GM18858 (cell line): Measurements from ENCODE around the gene CTBP2.
"Not testable (repeated sequence)": the region's sequence is repeated elsewhere in the genome, so short reads cannot be mapped to it uniquely, and the experiment has no call there.

Source experiments
- ATAC-seq: cut with Tn5 transposase; IDR thresholded peaks from one replicate; pipeline ENCODE4 v1.9.1; 2021; ENCODE audit not compliant: unreplicated experiment

CTBP2 gene

DNA sequence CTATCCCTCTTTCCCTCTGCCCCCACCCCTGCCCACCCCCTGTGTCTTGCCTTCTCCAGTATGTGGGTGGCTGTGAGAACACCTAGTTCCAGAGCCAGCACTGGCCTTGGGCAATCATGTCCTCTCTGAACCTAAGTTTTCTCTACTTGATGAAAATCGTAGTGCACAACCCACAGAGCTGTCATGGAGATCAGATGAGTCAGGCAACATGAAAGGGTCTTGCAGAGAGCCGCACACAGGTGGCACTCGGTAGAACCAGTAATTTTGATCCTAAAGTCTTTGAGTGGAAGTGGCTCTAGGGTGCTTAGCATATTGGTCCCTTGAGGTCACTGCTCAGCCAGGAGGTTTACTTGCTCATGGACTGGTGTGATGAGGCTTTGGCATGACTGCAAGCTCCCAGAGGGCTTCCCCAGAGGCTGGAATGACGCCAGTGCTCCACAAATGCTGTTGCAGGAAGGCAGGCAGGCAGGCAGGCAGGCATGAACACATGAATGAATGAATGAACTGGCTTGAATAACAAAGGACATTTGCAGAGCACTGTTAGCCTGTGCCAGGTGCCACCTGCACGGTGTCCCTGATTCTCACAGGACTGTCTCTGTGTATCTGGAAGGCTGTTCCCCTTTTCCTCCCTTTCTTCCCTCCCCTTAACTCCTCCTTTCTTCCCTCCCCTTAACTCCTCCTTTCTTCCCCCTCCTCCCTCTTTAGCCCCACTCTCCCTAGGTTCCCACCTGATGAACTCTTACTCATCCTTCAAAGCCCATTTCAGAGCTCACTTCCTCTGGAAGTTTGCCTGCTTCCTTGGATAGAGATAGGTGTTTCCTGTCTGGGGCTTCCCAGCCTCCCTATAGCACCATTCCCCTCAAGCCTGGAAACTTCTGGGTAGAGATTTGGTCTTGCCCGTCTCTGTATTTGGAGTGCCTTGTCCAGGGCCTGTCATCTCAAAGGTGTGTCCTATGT lies 27.2 kb upstream of the CTBP2 start:
- no peak for ATAC-seq

DNA sequence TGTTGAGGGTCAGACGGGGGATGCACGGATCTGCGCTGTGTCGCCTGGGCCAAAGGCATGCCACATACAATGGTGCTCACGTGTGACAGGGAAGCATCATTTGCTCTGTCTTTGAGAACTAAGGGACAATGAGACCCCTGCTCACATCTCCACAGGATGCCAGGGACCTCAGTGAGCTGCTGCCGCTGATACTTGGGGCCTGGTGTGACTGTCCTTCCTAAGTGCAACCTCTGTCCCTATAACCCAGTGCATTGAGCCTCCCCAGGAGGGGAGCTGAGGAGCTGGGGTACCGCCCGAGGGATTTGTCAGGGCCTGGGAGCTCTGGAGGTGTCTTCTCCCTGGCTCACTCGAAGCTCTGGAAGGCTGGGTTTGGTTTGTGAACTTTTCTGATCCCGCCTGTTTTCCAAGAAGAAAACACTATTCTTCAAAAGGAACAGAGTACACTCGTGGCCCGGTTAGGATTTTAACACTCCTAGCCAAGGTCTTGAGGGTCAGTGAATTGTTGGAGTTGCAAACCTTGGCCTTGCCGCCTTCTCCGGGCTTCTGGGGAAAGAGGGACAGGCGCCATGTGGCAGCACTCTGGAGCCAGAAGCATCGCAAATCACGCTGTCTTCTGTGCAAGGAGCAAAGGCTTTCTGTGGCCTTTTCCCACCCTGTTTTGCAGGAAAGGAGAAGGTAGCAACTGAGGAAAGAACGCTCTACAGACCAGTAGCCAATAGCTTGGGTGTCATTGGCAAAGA lies 26.2 kb upstream of the CTBP2 start:
- ATAC-seq = no peak

DNA sequence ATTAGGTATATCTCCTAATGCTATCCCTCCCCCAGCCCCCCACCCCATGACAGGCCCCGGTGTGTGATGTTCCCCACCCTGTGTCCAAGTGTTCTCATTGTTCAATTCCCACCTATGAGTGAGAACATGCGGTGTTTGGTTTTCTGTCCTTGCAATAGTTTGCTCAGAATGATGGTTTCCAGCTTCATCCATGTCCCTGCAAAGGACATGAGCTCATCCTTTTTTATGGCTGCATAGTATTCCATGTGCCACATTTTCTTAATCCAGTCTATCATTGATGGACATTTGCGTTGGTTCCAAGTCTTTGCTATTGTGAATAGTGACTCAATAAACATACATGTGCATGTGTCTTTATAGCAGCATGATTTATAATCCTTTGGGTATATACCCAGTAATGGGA lies 18.7 kb upstream of the CTBP2 start:
- ATAC-seq = not testable (repeated sequence)

DNA sequence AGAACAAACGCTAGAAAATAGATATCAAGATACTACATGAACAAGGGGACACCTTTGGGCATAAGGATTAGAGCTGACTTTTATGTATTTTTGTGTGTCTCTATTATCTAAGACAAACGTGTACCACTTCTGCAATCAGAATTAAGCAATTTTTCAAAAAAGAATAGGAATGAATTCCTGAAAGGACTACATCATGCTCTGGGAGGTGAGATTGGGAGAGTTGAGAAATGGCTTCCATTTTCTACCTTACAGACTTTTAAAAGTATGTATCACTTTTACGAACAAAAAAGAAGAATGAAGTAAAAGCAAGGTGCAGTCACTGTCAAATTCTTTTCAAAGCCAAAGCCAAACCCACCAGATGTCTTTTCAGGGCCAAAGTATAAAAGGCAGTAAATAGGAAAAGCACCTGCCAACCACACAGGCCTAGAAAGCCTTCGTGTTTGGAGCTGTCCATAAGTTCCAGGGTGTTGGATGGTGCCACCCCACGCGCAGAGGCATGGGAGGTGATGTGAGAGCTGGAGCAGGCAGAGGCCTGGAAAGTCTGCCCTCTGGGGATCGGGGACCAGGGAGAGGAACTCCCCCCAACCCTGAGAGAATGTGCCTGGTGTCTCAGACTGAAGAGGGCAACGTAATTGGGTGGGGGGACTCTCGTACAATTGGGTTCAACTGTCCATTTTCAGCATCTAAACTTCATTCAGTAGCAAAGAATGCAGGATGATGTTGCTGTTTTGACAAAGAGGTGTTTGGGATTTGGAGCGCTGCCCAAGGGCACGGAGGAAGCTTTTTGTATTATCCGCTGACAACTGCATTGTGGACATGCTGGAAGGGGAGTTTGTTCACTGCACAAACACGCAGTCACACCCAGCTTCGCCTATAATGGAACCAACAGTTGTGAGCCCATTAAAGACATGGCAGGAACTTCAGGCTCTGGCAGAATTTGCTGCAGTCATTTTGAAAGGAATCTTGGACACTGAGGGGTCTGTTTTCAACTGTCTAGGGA lies 17.6 kb upstream of the CTBP2 start:
- ATAC-seq = no peak

- no peak for ATAC-seq
Measured at GRCh38 chr10:125175807-125176206, 15.4 kb upstream of the CTBP2 start.

GRCh38 chr10:125174360-125174759 lies 14.0 kb upstream of the CTBP2 start:
- ATAC-seq = no peak

GRCh38 chr10:125172694-125173093 lies 12.3 kb upstream of the CTBP2 start:
- no peak for ATAC-seq

GRCh38 chr10:125171402-125172306 lies 11.3 kb upstream of the CTBP2 start:
- ATAC-seq = no peak

DNA sequence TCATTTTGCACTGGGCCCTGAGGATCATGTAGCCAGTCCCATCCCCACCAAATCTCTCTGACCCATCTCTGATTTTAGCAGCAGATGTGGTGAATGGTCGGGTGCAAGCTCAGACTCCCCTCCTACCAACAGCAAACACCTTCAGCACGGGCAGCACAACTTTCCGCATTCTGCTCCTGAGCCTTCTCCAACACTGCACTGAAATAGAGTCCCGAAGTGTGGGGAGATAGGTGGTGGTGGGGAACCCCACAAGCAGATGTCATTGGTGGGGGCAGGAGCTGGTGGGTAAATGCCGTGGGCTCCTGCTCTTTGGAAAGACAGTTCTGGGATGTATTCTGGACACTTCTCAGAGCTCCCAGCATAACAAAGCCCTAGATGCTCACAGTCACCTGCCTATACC lies 9.6 kb upstream of the CTBP2 start:
- ATAC-seq = no peak

GRCh38 chr10:125169279-125169678 lies 8.9 kb upstream of the CTBP2 start:
- no peak for ATAC-seq

DNA sequence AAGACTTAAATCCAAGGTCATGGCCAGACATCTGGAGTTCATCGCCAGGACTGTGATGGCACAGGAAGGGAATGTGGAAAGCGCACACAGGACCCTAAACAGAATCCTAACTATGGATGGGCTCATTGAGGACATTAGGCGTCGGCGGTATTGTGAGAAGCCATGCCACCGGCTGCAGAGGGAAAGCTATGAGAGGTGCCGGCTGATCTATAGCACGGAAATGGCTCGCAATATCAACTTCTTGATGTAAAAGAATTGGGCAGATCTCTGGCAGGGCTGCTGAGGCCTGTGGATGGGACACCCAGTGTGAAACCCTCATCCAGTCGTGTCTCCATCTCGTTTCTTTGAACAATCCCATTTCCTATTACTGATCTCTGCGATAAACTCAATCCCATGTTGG lies 6.3 kb upstream of the CTBP2 start:
- ATAC-seq = no peak

DNA sequence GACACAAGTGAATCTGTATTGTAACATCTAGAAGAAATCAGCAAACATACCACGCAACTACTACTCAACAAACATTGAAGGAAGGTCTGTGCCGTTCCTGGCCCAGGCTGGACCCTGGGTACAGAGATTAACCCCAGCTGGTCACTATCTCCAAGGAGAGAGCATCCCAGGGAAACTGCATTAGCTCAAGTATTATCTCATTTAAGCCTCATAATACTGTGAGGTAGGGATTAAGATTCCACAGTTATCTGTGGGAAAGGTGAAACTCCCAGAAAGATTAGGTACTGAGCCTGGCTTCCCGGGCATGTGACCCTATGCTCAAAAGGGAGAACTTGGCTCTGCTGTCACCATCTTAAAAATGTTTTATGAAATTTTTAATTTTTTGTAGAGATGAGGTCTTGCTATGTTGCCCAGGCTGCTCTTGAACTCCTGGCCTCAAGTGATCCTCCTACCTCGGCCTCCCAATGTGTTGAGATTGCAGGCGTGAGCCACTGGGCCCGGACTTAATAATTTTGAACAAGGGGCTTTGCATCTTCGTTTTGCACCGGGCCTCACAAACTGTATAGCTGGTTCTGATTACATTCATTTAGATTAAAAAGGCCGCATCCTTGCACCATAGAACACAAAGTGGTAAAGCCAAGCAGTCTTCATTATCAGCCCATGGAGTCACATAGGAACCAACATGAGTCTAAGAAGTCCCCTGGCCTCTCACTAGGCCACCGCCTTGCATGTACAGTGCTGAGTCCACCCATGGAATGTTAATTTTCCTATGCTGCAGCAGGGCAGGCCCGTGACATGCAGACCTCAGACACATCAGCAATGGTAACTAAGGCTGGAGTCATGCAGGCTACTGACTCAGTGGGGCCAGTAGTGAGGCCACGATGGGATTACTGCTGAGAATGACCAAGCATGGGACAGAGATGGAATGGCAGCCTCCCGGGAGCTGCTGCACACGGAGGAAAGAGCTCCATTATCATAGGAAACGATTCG lies 5.5 kb upstream of the CTBP2 start:
- no peak for ATAC-seq

DNA sequence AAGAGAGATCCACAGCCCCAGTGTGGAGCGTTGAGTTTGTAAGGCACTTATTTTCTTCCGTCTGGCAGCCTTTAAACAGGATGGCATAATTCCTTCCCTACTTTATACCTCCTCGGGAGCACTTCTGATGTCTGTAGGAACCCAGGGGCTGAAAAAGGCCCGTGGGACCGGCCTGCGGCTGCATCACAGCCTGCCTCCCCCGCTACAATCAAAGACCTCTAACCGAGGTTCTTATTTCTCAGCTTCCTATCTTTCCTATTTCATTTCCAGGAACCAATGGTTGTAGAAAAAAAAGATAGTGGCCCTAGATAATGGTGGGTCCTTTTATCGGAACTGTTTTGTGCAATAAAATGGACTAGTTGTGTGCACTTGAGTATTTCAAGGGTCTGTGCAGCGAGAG lies 4.1 kb upstream of the CTBP2 start:
- ATAC-seq = no peak

DNA sequence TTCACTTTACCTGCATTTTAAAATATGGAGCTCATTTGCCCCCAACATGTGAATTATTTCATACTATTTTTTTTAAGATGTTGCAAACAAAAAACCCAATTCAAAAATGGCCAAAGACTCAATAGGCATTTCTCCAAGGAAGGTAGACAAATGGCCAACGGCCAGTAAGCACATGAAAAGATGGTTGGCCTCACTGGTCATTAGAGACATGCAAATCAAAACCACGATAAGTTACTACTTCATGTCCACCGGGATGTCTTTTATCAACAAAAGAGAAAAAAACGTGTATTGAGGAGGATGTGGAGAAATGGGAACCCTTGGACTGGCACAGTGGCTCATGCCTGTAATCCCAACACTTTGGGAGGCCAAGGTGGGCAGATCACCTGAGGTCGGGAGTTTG lies 3.4 kb upstream of the CTBP2 start:
- no peak for ATAC-seq

DNA sequence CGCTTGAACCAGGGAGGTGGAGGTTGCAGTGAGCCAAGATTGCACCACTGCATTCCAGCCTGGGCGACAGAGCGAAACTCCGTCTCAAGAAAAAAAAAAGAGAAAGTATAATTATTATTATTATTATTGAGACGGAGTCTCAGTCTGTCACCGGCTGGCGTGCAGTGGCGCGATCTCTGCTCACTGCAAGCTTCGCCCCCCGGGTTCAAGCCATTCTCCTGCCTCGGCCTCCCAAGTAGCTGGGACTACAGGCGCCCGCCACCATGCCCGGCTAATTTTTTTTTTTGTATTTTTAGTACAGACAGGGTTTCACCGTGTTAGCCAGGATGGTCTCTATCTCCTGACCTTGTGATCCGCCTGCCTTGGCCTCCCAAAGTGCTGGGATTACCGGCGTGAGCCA lies 2.9 kb upstream of the CTBP2 start:
- not testable (repeated sequence) for ATAC-seq

- ATAC-seq = no peak
Measured at GRCh38 chr10:125162120-125162931, 2.0 kb upstream of the CTBP2 start.

GRCh38 chr10:125161707-125162119 lies 1.4 kb upstream of the CTBP2 start:
- ATAC-seq = no peak
